DND-41 (cell line): ENCODE results near the gene KATNAL2.
"Not testable (repeated sequence)": the region's sequence is repeated elsewhere in the genome, so short reads cannot be mapped to it uniquely, and the experiment has no call there.

Experiments used
- ATAC-seq: fragments of 200-7000 bp; cut with Tn5 transposase; 3 replicates; pipeline ENCODE4 v1.9.1; 2021; ENCODE audit warnings: low read depth; ENCODE audit not compliant: insufficient read depth
- DNase-seq: peaks from one replicate; pipeline ENCODE4 v3.0.0-alpha.2; 2020
- H2AFZ ChIP-seq: 2 replicates; pipeline ENCODE4 v1.6.0; 2012; ENCODE audit warnings: low read depth, low read length
- H3K27ac ChIP-seq: 2 replicates; pipeline ENCODE4 v1.5.1; 2012; ENCODE audit warnings: low read length, inconsistent platforms
- H3K27me3 ChIP-seq: fragments of 200-600 bp; sonication (generic); 2 replicates; pipeline ENCODE4 v1.6.0; 2012; ENCODE audit warnings: low read length, mild to moderate bottlenecking, inconsistent platforms; ENCODE audit not compliant: insufficient read depth, poor library complexity
- H3K36me3 ChIP-seq: 2 replicates; pipeline ENCODE4 v1.5.1; 2012; ENCODE audit warnings: low read length, inconsistent platforms; ENCODE audit not compliant: insufficient read depth
- H3K4me1 ChIP-seq: 2 replicates; pipeline ENCODE4 v1.5.1; 2012; ENCODE audit warnings: mild to moderate bottlenecking, low read length; ENCODE audit not compliant: insufficient read depth
- H3K4me2 ChIP-seq: 2 replicates; pipeline ENCODE4 v1.6.0; 2012; ENCODE audit warnings: mild to moderate bottlenecking, moderate library complexity, low read length, inconsistent platforms; ENCODE audit not compliant: insufficient read depth
- H3K4me3 ChIP-seq, 2 experiments: fragments of 200-600 bp in 1 of 2; shearing (Covaris generic) in 1 of 2; 2 replicates each; pipeline ENCODE4 v1.5.1; 2012 to 2016; ENCODE audit warnings: inconsistent platforms in 2 of 2, low read length in 2 of 2, mild to moderate bottlenecking in 2 of 2, low read depth in 1 of 2, moderate library complexity in 1 of 2
- H3K79me2 ChIP-seq: 2 replicates; pipeline ENCODE4 v1.6.0; 2012; ENCODE audit warnings: low read length, inconsistent platforms; ENCODE audit not compliant: insufficient read depth
- H3K9ac ChIP-seq: 2 replicates; pipeline ENCODE4 v1.6.0; 2012; ENCODE audit warnings: low read depth, mild to moderate bottlenecking, inconsistent platforms, low read length, moderate library complexity
- H3K9me3 ChIP-seq: 2 replicates; pipeline ENCODE4 v1.5.1; 2012; ENCODE audit warnings: low read length, moderate library complexity, mild to moderate bottlenecking, inconsistent platforms; ENCODE audit not compliant: insufficient read depth, severe bottlenecking
- H4K20me1 ChIP-seq: 2 replicates; pipeline ENCODE4 v1.6.0; 2012; ENCODE audit warnings: low read length; ENCODE audit not compliant: insufficient read depth

The KATNAL2 gene

GRCh38 chr18:47022821-47023220, 105.4 kb downstream of the KATNAL2 start:
- H4K20me1 ChIP-seq, H3K79me2 ChIP-seq, H3K27me3 ChIP-seq, H3K4me2 ChIP-seq, H2AFZ ChIP-seq, DNase-seq, H3K9me3 ChIP-seq, H3K27ac ChIP-seq, H3K4me3 ChIP-seq, H3K4me1 ChIP-seq, H3K9ac ChIP-seq, ATAC-seq, H3K36me3 ChIP-seq: not testable (repeated sequence)

- H3K4me3 ChIP-seq, H3K4me1 ChIP-seq, ATAC-seq, H3K36me3 ChIP-seq, H3K4me2 ChIP-seq, H3K27ac ChIP-seq, H4K20me1 ChIP-seq, H3K79me2 ChIP-seq, DNase-seq, H3K9me3 ChIP-seq, H3K27me3 ChIP-seq, H3K9ac ChIP-seq, H2AFZ ChIP-seq: not testable (repeated sequence)
Observed at GRCh38 chr18:47023769-47024465, 106.5 kb downstream of the KATNAL2 start.

GRCh38 chr18:47025557-47026174, 108.3 kb downstream of the KATNAL2 start:
- not testable (repeated sequence) for H3K36me3 ChIP-seq, H3K27ac ChIP-seq, H3K4me3 ChIP-seq, H3K4me2 ChIP-seq, H2AFZ ChIP-seq, H4K20me1 ChIP-seq, DNase-seq, H3K27me3 ChIP-seq, H3K9me3 ChIP-seq, H3K9ac ChIP-seq, H3K79me2 ChIP-seq, H3K4me1 ChIP-seq
- ATAC-seq: peak; percentile 35

GRCh38 chr18:47028738-47029137, 111.3 kb downstream of the KATNAL2 start:
- H3K9ac ChIP-seq, H2AFZ ChIP-seq, H3K4me3 ChIP-seq, H3K9me3 ChIP-seq, DNase-seq, H4K20me1 ChIP-seq, H3K36me3 ChIP-seq, H3K4me2 ChIP-seq, ATAC-seq, H3K27ac ChIP-seq, H3K4me1 ChIP-seq, H3K79me2 ChIP-seq, H3K27me3 ChIP-seq: not testable (repeated sequence)

GRCh38 chr18:47029684-47030353, 112.4 kb downstream of the KATNAL2 start:
- not testable (repeated sequence) for H3K79me2 ChIP-seq, H3K36me3 ChIP-seq, DNase-seq, H3K4me1 ChIP-seq, ATAC-seq, H3K9me3 ChIP-seq, H3K4me3 ChIP-seq, H3K4me2 ChIP-seq, H2AFZ ChIP-seq, H4K20me1 ChIP-seq, H3K27me3 ChIP-seq, H3K9ac ChIP-seq, H3K27ac ChIP-seq

- not testable (repeated sequence) for DNase-seq, H3K4me2 ChIP-seq, H4K20me1 ChIP-seq, H3K9me3 ChIP-seq, H3K79me2 ChIP-seq, H3K27ac ChIP-seq, H3K4me3 ChIP-seq, H2AFZ ChIP-seq, H3K27me3 ChIP-seq, H3K9ac ChIP-seq, H3K4me1 ChIP-seq, H3K36me3 ChIP-seq
- ATAC-seq: peak; percentile 31; the same call in 1 of the 3 replicates
Observed at GRCh38 chr18:47030887-47031286, 113.5 kb downstream of the KATNAL2 start.
